B cell (primary cell): ENCODE results near the gene POMZP3.
"Not testable (repeated sequence)": the region's sequence is repeated elsewhere in the genome, so short reads cannot be mapped to it uniquely, and the experiment has no call there.

Experiments
- EZH2 ChIP-seq: IDR thresholded peaks from 2 replicates; pipeline ENCODE4 v1.6.1; 2012; ENCODE audit warnings: borderline replicate concordance, low read depth, mild to moderate bottlenecking, moderate library complexity, low read length; ENCODE audit not compliant: insufficient read depth, poor library complexity, severe bottlenecking
- TF ChIP-seq, protein P1 (sequence below): fragments of 200-600 bp; IDR thresholded peaks from one replicate; pipeline ENCODE4 v1.8.0; 2022; ENCODE audit warnings: antibody characterized with exemption, mild to moderate bottlenecking

DNA sequence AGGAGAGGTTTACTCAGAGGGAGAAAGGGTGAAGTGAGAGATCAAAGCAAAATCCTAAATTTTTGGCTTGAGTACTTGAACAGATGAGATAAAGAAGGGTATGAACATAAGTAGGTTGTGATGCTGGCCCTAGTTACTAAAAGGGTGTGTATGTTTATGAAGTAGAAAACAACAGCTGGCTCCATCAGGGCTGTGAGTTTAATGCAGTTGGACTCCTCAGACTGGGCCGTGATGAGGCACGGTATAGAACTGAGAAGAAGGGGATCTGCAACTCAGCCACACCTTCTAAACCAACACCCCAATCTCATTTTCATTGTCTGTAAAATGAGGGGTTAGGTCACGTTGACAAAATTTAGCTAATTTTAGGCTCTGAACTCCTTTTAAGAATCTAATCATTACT lies 54.8 kb downstream of the POMZP3 start:
- TF ChIP-seq, protein P1, sequence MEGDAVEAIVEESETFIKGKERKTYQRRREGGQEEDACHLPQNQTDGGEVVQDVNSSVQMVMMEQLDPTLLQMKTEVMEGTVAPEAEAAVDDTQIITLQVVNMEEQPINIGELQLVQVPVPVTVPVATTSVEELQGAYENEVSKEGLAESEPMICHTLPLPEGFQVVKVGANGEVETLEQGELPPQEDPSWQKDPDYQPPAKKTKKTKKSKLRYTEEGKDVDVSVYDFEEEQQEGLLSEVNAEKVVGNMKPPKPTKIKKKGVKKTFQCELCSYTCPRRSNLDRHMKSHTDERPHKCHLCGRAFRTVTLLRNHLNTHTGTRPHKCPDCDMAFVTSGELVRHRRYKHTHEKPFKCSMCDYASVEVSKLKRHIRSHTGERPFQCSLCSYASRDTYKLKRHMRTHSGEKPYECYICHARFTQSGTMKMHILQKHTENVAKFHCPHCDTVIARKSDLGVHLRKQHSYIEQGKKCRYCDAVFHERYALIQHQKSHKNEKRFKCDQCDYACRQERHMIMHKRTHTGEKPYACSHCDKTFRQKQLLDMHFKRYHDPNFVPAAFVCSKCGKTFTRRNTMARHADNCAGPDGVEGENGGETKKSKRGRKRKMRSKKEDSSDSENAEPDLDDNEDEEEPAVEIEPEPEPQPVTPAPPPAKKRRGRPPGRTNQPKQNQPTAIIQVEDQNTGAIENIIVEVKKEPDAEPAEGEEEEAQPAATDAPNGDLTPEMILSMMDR, result not testable (repeated sequence)
- TF ChIP-seq EZH2, result not testable (repeated sequence)
